Memory B cell (primary cell): ENCODE measurements around the gene TLL1.

Experiments
- ATAC-seq: fragments of 150-1000 bp; cut with Tn5 transposase; 2 replicates; pipeline ENCODE4 v1.10.0; 2021; ENCODE audit warnings: low read depth, mild to moderate bottlenecking, moderate library complexity
- DNase-seq, 2 donors: peaks; one replicate each; pipeline ENCODE4 v3.0.0; 2022; ENCODE audit warnings: low spot score in 2 of 2
- H3K27ac Mint-ChIP-seq: one replicate; pipeline ENCODE4 v1.8.0; 2022; ENCODE audit warnings: mild to moderate bottlenecking, moderate library complexity, mixed read lengths
- H3K27me3 Mint-ChIP-seq: one replicate; pipeline ENCODE4 v1.8.0; 2022; ENCODE audit warnings: mixed read lengths
- H3K36me3 Mint-ChIP-seq: one replicate; pipeline ENCODE4 v1.8.0; 2022; ENCODE audit warnings: mild to moderate bottlenecking, mixed read lengths
- H3K4me1 Mint-ChIP-seq: one replicate; pipeline ENCODE4 v1.8.0; 2022; ENCODE audit warnings: mixed read lengths
- H3K4me3 Mint-ChIP-seq: one replicate; pipeline ENCODE4 v1.8.0; 2022; ENCODE audit warnings: mild to moderate bottlenecking, moderate library complexity, mixed read lengths
- H3K9me3 Mint-ChIP-seq: one replicate; pipeline ENCODE4 v1.8.0; 2022; ENCODE audit warnings: mixed read lengths

Gene TLL1

DNA sequence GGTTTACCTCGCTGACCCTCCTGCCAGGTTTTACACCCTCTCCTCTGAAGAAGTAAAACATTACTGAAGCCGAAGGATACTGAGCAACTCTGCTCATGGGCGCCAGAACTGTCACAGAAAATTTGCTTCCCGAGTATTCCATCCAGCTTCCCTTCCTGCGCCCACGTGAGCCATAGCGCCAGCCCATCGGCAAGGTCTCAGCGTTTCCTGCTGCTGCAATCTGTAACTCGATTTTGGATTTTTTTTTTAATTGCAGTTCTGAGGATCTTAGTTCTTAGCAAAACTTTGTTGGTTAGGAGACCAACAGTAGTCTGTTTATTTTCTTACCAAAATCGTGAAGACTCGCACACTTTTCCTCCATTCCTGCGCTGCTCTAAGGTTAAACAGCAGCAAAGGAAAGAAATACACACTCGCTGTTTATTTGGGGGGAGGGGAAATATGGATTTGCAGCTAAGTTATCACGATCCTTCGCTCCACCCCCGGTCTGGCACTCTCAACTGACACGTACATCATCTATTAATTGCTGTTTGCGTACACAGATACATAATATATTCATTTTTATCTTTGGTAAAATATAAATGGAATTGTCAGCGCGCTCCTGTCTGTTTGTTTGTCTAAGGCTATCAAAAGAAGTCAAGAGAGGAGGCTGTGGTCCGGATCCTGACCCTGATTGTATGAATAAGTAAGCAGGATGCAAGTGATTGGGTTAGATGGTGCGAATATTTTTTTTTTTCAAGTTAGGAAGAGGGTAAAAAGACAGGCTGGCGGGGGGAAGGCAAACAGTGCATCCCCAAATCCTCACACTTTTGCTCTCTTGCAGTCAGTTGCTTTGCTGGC is at the start of gene TLL1:
TLL1 (plus strand) TSS at position 777 of the 837 bp plus-strand sequence. CDS start 668 bp downstream, outside the sequence.
- peaks cover 21% of the 10 kb centered on the region for H3K27me3 Mint-ChIP-seq
- no peak for ATAC-seq
- H3K36me3 Mint-ChIP-seq = no peaks in the 10 kb centered on the region
- no peak within 1 kb of the TSS for H3K27ac Mint-ChIP-seq
- no peak within 1 kb of the TSS for H3K4me3 Mint-ChIP-seq
- no peak for DNase-seq
- H3K4me1 Mint-ChIP-seq = peaks cover 9% of the 10 kb centered on the region
- no peaks in the 10 kb centered on the region for H3K9me3 Mint-ChIP-seq

DNA sequence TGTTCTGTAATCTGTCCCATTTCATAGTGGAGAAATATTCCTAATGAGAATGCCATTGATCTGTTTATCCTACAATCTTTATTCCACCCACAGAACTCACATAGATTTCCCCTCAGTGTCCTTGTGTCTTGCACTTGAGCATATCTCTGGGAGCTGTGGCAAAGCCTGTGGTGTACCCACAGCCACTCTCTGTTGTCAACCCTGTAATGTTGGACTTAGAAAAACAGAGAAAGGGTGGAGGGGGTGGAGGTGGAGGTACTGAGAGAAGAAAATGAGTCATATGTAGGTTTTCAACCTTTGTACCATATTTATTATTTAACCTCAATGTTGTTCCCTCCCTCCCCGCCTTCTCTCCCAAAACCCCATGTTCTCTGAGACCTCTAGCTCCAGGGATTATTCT is 46.9 kb upstream of the TLL1 start:
- Mint-ChIP-seq H3K36me3 (no peaks in the 10 kb centered on the region), H3K27me3 (no peaks in the 10 kb centered on the region), H3K9me3 (peaks cover 7% of the 10 kb centered on the region), H3K4me1 (no peaks in the 10 kb centered on the region), H3K27ac (no peak overlapping the region), H3K4me3 (no peak overlapping the region)
- DNase-seq (no peak), ATAC-seq (no peak)

DNA sequence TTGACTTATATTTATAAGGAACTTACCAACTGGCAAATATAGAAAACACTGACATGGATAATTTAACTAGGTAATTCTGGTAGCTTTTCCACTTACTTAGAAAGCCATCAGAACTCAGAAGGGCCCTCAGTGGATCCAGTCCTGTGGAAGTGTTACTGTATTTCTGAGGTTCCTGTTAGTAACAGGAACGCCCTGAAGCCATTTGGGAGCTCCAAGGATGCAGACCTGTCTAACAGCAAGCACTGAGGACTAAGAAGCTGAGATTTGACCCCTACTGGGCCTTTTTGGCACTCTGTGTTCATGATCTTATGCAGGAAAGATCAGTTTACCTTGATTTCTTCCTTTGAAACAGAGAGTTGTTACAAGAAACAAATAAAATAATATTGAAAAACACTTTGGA is 46.0 kb upstream of the TLL1 start:
- Mint-ChIP-seq H3K4me1 (no peaks in the 10 kb centered on the region), H3K27ac (no peak overlapping the region), H3K27me3 (no peaks in the 10 kb centered on the region), H3K9me3 (peaks cover 4% of the 10 kb centered on the region), H3K36me3 (no peaks in the 10 kb centered on the region), H3K4me3 (no peak overlapping the region)
- no peak for ATAC-seq
- DNase-seq = no peak

DNA sequence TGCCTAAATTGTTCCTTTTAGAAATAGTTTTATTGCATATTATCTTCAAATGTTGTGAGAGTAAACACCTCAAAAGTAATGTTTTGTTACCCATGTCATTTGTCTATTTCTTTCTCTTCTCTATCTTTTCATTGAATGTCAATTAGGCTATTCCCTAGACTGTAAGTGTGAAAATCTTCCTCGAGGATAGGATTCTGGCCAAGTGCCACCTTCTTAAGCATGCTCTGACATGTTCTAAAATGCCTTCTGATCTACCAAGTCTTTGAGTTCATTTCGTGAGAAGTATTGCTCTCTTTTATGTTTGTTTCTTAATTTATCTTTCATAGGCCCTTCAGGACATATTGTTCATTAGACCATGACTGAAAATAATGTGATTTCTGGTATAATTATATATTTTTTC is 44.1 kb upstream of the TLL1 start:
- H3K27me3 Mint-ChIP-seq = no peaks in the 10 kb centered on the region
- DNase-seq (no peak), ATAC-seq (no peak)
- peaks cover 2% of the 10 kb centered on the region for H3K9me3 Mint-ChIP-seq
- no peaks in the 10 kb centered on the region for H3K36me3 Mint-ChIP-seq
- H3K27ac Mint-ChIP-seq = no peak overlapping the region
- no peak overlapping the region for H3K4me3 Mint-ChIP-seq
- no peaks in the 10 kb centered on the region for H3K4me1 Mint-ChIP-seq

DNA sequence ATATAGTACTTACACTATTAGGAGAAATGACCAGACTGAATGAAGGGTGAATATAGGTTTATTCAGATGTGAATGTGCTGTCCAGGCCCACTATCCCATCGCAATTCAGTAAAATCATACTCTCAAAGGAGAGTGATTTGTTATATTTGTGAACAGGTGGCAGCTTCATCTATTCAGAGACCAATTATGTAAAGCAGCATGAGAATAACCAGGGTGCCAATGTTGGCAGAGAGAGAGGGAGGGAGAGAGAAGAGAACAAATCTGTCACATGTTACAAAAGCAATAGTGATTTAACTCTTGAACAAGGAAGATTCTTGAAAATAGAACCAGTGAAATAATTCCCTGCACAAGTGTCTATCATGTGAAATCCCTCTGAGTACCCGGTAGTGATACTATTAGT is 38.9 kb upstream of the TLL1 start:
- ATAC-seq (no peak), DNase-seq (no peak)
- Mint-ChIP-seq H3K4me3 (no peak overlapping the region), H3K27ac (no peak overlapping the region), H3K36me3 (no peaks in the 10 kb centered on the region), H3K4me1 (no peaks in the 10 kb centered on the region), H3K9me3 (peaks cover 1% of the 10 kb centered on the region), H3K27me3 (no peaks in the 10 kb centered on the region)

DNA sequence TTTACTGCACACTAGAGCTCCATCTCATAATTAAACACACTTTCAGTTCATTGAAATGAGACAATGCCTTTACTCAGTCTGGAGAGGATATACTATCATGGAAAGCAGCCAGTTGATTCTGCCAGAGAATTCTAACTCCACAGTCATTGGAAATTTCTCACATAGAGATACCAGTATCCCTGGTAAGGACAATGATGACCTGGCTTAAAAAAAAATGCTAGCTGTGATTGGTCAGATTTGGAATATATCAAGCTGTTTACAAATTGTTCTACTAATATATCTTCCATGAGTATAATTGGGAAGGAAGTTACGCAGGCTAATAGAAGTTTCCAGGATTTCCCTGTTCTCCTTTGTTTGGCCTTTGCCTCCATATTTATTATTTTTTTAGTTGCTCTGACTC is 34.5 kb upstream of the TLL1 start:
- Mint-ChIP-seq H3K9me3 (peaks cover 1% of the 10 kb centered on the region), H3K4me3 (no peak overlapping the region)

DNA sequence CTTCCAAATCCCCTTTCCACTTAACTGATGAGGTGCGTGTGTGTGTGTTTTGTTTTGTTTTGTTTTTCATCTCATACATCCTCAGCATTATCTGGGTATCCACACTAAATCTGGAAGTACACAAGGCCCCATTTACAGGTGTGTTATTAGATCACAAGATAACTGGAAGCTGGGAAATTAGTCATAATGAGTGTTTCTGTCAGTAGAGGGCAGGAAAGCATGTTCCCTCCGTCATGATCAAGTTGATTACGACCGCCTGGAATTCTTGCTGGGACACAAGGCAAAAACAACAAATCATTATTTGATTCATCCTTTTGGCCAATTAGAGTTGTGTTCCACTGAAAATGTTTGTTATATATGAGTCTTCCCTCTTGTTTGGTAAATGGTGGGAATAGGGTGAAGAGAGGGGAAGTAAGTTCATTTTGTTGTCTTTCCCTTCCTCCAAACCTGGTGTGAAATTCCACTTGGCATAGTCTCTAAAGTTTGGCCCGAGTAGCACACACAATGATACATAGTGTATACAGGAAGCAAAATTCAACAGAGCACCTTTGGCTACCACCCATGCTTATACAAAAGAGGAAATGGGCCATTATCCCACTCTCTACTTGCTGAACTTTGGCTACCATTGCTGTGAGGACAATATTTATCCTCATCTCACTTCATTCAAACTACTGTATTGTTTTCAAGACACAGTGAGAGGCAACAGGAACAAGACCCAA is 33.3 kb upstream of the TLL1 start:
- Mint-ChIP-seq H3K27me3 (no peaks in the 10 kb centered on the region), H3K4me3 (no peak overlapping the region), H3K4me1 (no peaks in the 10 kb centered on the region), H3K9me3 (no peaks in the 10 kb centered on the region), H3K27ac (no peak overlapping the region), H3K36me3 (no peaks in the 10 kb centered on the region)
- no peak for ATAC-seq
- DNase-seq = no peak

More for the DNA sequence above, 34.5 kb upstream of the TLL1 start:
- Mint-ChIP-seq H3K36me3 (no peaks in the 10 kb centered on the region), H3K4me1 (no peaks in the 10 kb centered on the region), H3K27ac (no peak overlapping the region), H3K27me3 (no peaks in the 10 kb centered on the region)
- no peak for ATAC-seq
- no peak for DNase-seq

DNA sequence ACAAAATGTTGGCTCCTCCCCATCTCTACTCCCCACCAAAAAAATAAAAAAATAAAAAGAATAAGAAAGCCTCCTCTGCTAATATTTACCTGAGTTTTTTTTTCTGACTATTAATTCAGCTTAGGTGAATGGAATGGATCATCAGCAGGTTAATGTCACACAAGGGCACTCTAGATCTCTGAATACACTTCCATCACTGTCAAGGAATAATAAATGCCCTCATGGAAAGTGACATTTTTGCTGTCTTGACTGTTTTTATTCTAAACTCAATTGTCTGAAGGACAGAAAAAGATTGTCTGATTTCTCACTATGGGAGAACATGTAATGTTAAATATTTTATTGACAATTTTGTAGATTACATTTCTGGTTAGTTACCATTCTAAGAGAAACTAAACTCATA is 30.4 kb upstream of the TLL1 start:
- DNase-seq (no peak), ATAC-seq (no peak)
- Mint-ChIP-seq H3K4me1 (no peaks in the 10 kb centered on the region), H3K9me3 (no peaks in the 10 kb centered on the region), H3K4me3 (no peak overlapping the region), H3K27ac (no peak overlapping the region), H3K36me3 (no peaks in the 10 kb centered on the region), H3K27me3 (no peaks in the 10 kb centered on the region)

DNA sequence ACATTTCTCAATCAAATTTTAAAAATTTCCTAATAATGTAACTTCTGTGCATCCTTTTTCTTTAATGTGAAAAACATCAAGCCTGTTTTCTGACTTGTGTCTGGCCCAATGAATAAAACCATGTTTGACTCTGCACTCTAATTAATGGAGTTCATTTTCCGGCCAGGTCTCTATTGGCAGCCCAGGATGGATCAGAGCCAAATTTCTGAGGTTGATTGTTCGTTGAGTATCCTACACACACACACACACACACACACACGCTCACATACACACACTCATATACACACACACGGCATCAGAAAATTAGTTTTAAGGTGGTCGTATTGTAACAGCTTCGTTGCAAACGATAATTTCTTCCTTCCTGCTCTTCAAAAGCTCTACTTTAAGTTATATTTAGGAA is 28.9 kb upstream of the TLL1 start:
- Mint-ChIP-seq H3K27me3 (no peaks in the 10 kb centered on the region), H3K36me3 (no peaks in the 10 kb centered on the region), H3K9me3 (no peaks in the 10 kb centered on the region), H3K4me3 (no peak overlapping the region), H3K27ac (no peak overlapping the region), H3K4me1 (no peaks in the 10 kb centered on the region)
- DNase-seq (no peak), ATAC-seq (no peak)

DNA sequence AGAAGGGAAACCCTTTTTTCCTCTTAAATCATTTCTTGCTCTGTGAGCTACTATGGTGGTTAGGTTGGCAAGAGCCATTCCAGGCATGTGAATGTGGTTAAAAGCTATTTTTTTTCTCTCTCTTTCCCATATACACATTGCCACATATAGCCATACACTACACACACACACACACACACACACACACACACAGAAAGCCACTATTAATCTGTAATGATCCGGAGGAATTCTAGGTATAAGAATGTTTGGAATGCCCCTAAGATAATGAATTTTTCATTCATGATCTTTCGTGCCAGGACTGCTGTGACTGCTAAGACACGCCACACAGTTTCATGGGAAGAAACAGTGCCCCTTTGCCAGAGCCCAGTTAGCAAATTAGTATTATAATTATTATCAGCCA is 21.8 kb upstream of the TLL1 start:
- Mint-ChIP-seq H3K4me3 (no peak overlapping the region), H3K4me1 (no peaks in the 10 kb centered on the region), H3K27ac (no peak overlapping the region), H3K27me3 (no peaks in the 10 kb centered on the region), H3K9me3 (no peaks in the 10 kb centered on the region), H3K36me3 (no peaks in the 10 kb centered on the region)
- no peak for ATAC-seq
- no peak for DNase-seq

DNA sequence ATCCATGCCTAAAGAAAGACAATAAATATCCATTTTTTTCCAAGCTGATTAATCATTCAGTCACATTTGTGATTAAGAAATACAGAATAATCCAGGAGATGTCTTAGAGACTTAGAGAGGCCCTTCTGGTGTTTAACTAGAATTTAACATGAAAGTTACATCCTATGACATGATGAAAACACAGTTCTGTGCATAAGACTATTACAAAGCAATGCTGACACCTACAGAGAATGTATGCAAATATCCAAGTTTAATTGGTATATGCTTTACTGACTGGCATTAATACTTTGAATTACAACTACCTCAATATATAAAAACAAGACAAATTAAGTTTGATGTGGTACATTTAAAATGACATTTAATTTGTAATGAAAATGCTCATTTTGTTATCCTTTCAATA is 17.8 kb upstream of the TLL1 start:
- Mint-ChIP-seq H3K27ac (no peak overlapping the region), H3K4me1 (no peaks in the 10 kb centered on the region)

DNA sequence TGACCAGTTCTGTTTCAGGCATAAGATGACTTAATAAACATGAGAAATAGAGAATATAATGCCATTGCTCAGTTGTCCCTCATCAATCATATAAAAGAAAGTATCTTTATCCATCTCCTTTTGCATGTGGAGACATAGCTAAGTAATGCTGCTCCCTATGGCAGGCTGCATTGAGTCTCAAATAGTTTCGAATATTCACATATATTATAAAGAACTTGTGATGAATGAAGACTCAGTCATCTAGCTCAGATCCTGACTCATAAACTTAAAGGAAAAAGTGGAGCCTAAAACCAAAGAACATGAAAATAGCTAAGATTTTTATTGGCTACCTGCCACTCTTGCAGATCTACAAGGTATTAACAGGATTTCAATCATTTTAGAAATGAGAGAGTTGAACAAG is 11.7 kb upstream of the TLL1 start:
- DNase-seq = no peak
- Mint-ChIP-seq H3K36me3 (no peaks in the 10 kb centered on the region), H3K9me3 (no peaks in the 10 kb centered on the region), H3K27ac (no peak overlapping the region), H3K4me3 (no peak overlapping the region), H3K4me1 (no peaks in the 10 kb centered on the region), H3K27me3 (no peaks in the 10 kb centered on the region)
- ATAC-seq = no peak

More for the DNA sequence above, 17.8 kb upstream of the TLL1 start:
- H3K27me3 Mint-ChIP-seq = no peaks in the 10 kb centered on the region
- H3K9me3 Mint-ChIP-seq = no peaks in the 10 kb centered on the region
- ATAC-seq (no peak), DNase-seq (no peak)
- H3K36me3 Mint-ChIP-seq = no peaks in the 10 kb centered on the region
- H3K4me3 Mint-ChIP-seq = no peak overlapping the region

DNA sequence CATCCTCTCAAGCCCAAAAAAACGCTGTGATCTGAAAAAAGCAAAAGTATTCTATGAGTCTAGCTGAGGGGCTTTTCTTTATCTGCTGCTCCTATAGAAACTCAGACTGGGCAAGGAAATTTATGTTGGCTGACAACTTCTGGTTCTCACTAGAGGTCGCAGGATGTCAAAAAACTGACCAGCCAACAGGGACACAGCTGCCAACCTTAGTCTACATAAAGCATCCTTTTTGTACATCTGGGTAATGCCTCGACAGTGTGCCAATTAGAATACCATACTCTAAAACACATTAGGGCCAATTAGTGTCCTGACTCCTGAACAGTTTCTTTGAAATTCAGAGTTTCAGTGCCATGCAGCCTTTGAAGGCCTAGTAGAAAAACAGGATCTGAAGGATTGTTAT is 8.8 kb upstream of the TLL1 start:
- DNase-seq (no peak), ATAC-seq (no peak)
- Mint-ChIP-seq H3K27me3 (no peaks in the 10 kb centered on the region), H3K4me1 (no peaks in the 10 kb centered on the region), H3K9me3 (no peaks in the 10 kb centered on the region), H3K4me3 (no peak overlapping the region), H3K27ac (no peak overlapping the region), H3K36me3 (no peaks in the 10 kb centered on the region)

DNA sequence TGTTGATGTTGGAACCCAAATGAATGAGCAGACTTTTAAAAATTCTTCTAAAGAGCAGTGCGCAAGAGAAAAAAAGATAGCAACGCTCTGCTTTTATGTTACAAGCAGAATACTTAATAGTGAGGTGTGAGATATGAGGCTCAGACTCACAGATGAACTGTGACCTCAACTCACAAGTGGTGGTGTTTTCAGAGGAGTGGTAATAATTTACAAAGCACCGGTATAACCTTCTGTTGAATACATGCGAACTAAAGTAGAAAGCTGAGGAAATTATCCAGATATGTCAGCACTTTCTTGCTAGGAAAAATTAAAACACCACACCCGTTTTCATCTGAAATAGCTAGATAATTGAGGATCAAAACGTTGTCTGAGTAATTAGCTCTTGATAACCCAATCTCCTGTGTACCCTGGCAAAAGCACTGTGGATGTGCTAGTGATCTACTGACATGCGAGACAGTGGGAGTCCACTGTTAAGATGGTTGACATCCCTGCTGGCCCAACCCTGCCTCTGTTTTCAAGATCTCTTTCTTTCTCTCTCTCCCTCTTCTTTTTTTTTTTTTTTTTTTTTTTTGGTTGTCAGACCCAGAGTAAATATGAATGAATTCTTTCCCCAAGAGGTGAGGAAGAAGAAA is 6.9 kb upstream of the TLL1 start:
- H3K4me3 Mint-ChIP-seq = no peak overlapping the region
- DNase-seq (no peak), ATAC-seq (no peak)
- H3K36me3 Mint-ChIP-seq = no peaks in the 10 kb centered on the region
- H3K27me3 Mint-ChIP-seq = peaks cover 4% of the 10 kb centered on the region
- H3K27ac Mint-ChIP-seq = no peak overlapping the region
- H3K9me3 Mint-ChIP-seq = no peaks in the 10 kb centered on the region
- no peaks in the 10 kb centered on the region for H3K4me1 Mint-ChIP-seq
